H9 (cell line): ENCODE data around the gene WNT5B. TPM values are rescaled to one million over a fixed set of nuclear protein-coding genes. Genes with fewer than 3 reads are reported as not detected.

Experiments
- DNase-seq: peaks from one replicate; pipeline ENCODE4 v3.0.0-alpha.2; 2017
- H2AFZ ChIP-seq: one replicate; pipeline ENCODE4 v1.6.1; 2013; ENCODE audit warnings: mild to moderate bottlenecking, low read length, control low read depth, moderate library complexity
- H2AK5ac ChIP-seq: 2 replicates; pipeline ENCODE4 v1.6.1; 2013; ENCODE audit warnings: low read length, control low read depth, mixed read lengths; ENCODE audit not compliant: insufficient read length
- H2BK120ac ChIP-seq: one replicate; pipeline ENCODE4 v1.6.1; 2013; ENCODE audit warnings: low read depth, mild to moderate bottlenecking, low read length, control low read depth, inconsistent platforms; ENCODE audit not compliant: poor library complexity, severe bottlenecking
- H2BK12ac ChIP-seq: 2 replicates; pipeline ENCODE4 v1.6.1; 2013; ENCODE audit warnings: low read length, control low read depth, mixed read lengths, low read depth; ENCODE audit not compliant: insufficient read length
- H2BK15ac ChIP-seq: 2 replicates; pipeline ENCODE4 v1.6.1; 2013; ENCODE audit warnings: low read depth, low read length, control low read depth
- H2BK20ac ChIP-seq: one replicate; pipeline ENCODE4 v1.6.1; 2013; ENCODE audit warnings: low read depth, mild to moderate bottlenecking, low read length, control low read depth, inconsistent platforms; ENCODE audit not compliant: poor library complexity, severe bottlenecking
- H2BK5ac ChIP-seq: 2 replicates; pipeline ENCODE4 v1.6.1; 2013; ENCODE audit warnings: low read length, control low read depth, mixed read lengths; ENCODE audit not compliant: insufficient read length
- H3K14ac ChIP-seq: 2 replicates; pipeline ENCODE4 v1.6.1; 2013; ENCODE audit warnings: low read length, control low read depth; ENCODE audit not compliant: insufficient read depth
- H3K18ac ChIP-seq: 2 replicates; pipeline ENCODE4 v1.6.1; 2013; ENCODE audit warnings: low read depth, mild to moderate bottlenecking, mixed read lengths, low read length, control low read depth; ENCODE audit not compliant: insufficient read length
- H3K23ac ChIP-seq: 2 replicates; pipeline ENCODE4 v1.6.1; 2013; ENCODE audit warnings: low read length, control low read depth, mixed read lengths, low read depth; ENCODE audit not compliant: insufficient read length
- H3K23me2 ChIP-seq: 2 replicates; pipeline ENCODE4 v1.6.1; 2013; ENCODE audit warnings: low read depth, mild to moderate bottlenecking, mixed read lengths, low read length, control low read depth; ENCODE audit not compliant: insufficient read length, poor library complexity, severe bottlenecking
- H3K27ac ChIP-seq: 2 replicates; pipeline ENCODE4 v1.5.1; 2013; ENCODE audit warnings: low read length, control low read depth, mixed read lengths, low read depth; ENCODE audit not compliant: insufficient read length
- H3K27me3 ChIP-seq: 2 replicates; pipeline ENCODE4 v1.6.1; 2013; ENCODE audit warnings: low read length, control low read depth, inconsistent platforms; ENCODE audit not compliant: insufficient read depth
- H3K4ac ChIP-seq: 2 replicates; pipeline ENCODE4 v1.6.1; 2013; ENCODE audit warnings: low read depth, mild to moderate bottlenecking, control low read depth, inconsistent platforms, low read length, moderate library complexity
- H3K4me1 ChIP-seq: 2 replicates; pipeline ENCODE4 v1.6.1; 2013; ENCODE audit warnings: low read length, control low read depth, inconsistent platforms; ENCODE audit not compliant: insufficient read depth
- H3K4me2 ChIP-seq: 2 replicates; pipeline ENCODE4 v1.6.1; 2013; ENCODE audit warnings: low read length, control low read depth, mixed read lengths; ENCODE audit not compliant: insufficient read length, insufficient read depth
- H3K56ac ChIP-seq: 2 replicates; pipeline ENCODE4 v1.6.1; 2013; ENCODE audit warnings: low read depth, mild to moderate bottlenecking, mixed read lengths, low read length, control low read depth; ENCODE audit not compliant: insufficient read length
- H3K79me1 ChIP-seq: 2 replicates; pipeline ENCODE4 v1.6.1; 2013; ENCODE audit warnings: low read depth, mild to moderate bottlenecking, moderate library complexity, low read length, control low read depth, inconsistent platforms; ENCODE audit not compliant: insufficient read depth, poor library complexity, severe bottlenecking
- H3K79me2 ChIP-seq: 2 replicates; pipeline ENCODE4 v1.6.1; 2013; ENCODE audit warnings: low read length, control low read depth, inconsistent platforms; ENCODE audit not compliant: insufficient read depth
- H3K9ac ChIP-seq: 2 replicates; pipeline ENCODE4 v1.6.1; 2013; ENCODE audit warnings: low read length, control low read depth, mixed read lengths; ENCODE audit not compliant: insufficient read length; ENCODE audit errors: extremely low read depth
- H3K9me3 ChIP-seq: one replicate; pipeline ENCODE4 v1.6.1; 2013; ENCODE audit warnings: low read depth, low read length, inconsistent platforms; ENCODE audit not compliant: control insufficient read depth
- H3T11ph ChIP-seq: one replicate; pipeline ENCODE4 v1.6.1; 2013; ENCODE audit warnings: mild to moderate bottlenecking, low read length, control low read depth, inconsistent platforms
- H4K20me1 ChIP-seq: one replicate; pipeline ENCODE4 v1.6.1; 2013; ENCODE audit not compliant: control insufficient read depth, insufficient read length, insufficient read depth
- H4K5ac ChIP-seq: 2 replicates; pipeline ENCODE4 v1.6.1; 2013; ENCODE audit warnings: low read depth, mild to moderate bottlenecking, mixed read lengths, low read length, control low read depth; ENCODE audit not compliant: insufficient read length
- H4K8ac ChIP-seq: replicated peaks from 2 replicates; pipeline ENCODE4 v1.6.1; 2013; ENCODE audit warnings: low read length, control low read depth, mixed read lengths, low read depth; ENCODE audit not compliant: insufficient read length
- H4K91ac ChIP-seq: 2 replicates; pipeline ENCODE4 v1.6.1; 2013; ENCODE audit warnings: low read depth, mild to moderate bottlenecking, moderate library complexity, mixed read lengths, low read length, control low read depth; ENCODE audit not compliant: insufficient read length
- H3K27ac Mint-ChIP-seq, 3 experiments: 2 replicates in 2 of 3; 3 replicates in 1 of 3; pipeline ENCODE4 v1.8.0; 2020 to 2021; ENCODE audit warnings: mixed read lengths in 3 of 3, mild to moderate bottlenecking in 1 of 3, moderate library complexity in 1 of 3
- H3K27me3 Mint-ChIP-seq: 2 replicates; pipeline ENCODE4 v1.8.0; 2021; ENCODE audit warnings: low read depth, mild to moderate bottlenecking, moderate library complexity, mixed read lengths
- H3K36me3 Mint-ChIP-seq, 3 experiments: 2 replicates in 2 of 3; 3 replicates in 1 of 3; pipeline ENCODE4 v1.8.0; 2020 to 2021; ENCODE audit warnings: low read depth in 3 of 3, mixed read lengths in 3 of 3; ENCODE audit not compliant: insufficient read depth in 1 of 3
- H3K4me1 Mint-ChIP-seq, 2 experiments: 2 replicates each; pipeline ENCODE4 v1.8.0; 2020; ENCODE audit warnings: mixed read lengths in 2 of 2
- H3K4me3 Mint-ChIP-seq, 2 experiments: 2 replicates in 1 of 2; 3 replicates in 1 of 2; pipeline ENCODE4 v1.8.0; 2020 to 2021; ENCODE audit warnings: mild to moderate bottlenecking in 2 of 2, mixed read lengths in 2 of 2, moderate library complexity in 1 of 2
- H3K9me3 Mint-ChIP-seq, 2 experiments: 2 replicates in 1 of 2; 3 replicates in 1 of 2; pipeline ENCODE4 v1.8.0; 2020; ENCODE audit warnings: mild to moderate bottlenecking in 2 of 2, mixed read lengths in 2 of 2, moderate library complexity in 1 of 2
- WGBS: extraction: QIAGEN DNeasy Blood & Tissue Kit; methylation state at CpG from one replicate; pipeline ENCODE4 v1.1.7; 2013; ENCODE audit warnings: missing lambda C conversion rate, low lambda C conversion rate, mixed read lengths; ENCODE audit not compliant: insufficient read length; ENCODE audit errors: extremely low coverage; 5-methylcytosine and 5-hydroxymethylcytosine counted together
- total RNA-seq: library from RNA; stranded (reverse); gene quantifications from 2 replicates; pipeline ENCODE4 v1.2.1, GENCODE V29; 2021
- TF ChIP-seq, protein P1 (sequence below): fragments of 200-600 bp; sonication (generic); conservative IDR thresholded peaks from 3 replicates; pipeline ENCODE4 v1.8.0; 2021; ENCODE audit warnings: antibody characterized with exemption, mild to moderate bottlenecking

The WNT5B gene
- total RNA-seq, 1 experiment from 2014 or later: 1.5 TPM

GRCh38 chr12:1657688-1658087 is 28.7 kb downstream of the WNT5B start:
- Histone ChIP-seq H2BK15ac (no peak overlapping the region), H3K4me2 (no peak overlapping the region), H4K8ac (no peak overlapping the region), H2AFZ (no peak overlapping the region), H2BK5ac (no peak overlapping the region), H3K9ac (no peak overlapping the region), H2BK20ac (no peak overlapping the region), H3T11ph (no peak overlapping the region), H3K79me2 (no peaks in the 10 kb centered on the region), H3K9me3 (no peaks in the 10 kb centered on the region), H4K91ac (no peak overlapping the region), H3K4ac (no peak overlapping the region), H3K14ac (no peak overlapping the region), H3K27ac (no peak overlapping the region), H3K79me1 (no peaks in the 10 kb centered on the region), H3K23ac (no peak overlapping the region), H3K27me3 (peaks cover 3% of the 10 kb centered on the region; the same call in 1 of the 2 replicates), H2BK120ac (no peak overlapping the region), H3K23me2 (peaks cover 8% of the 10 kb centered on the region), H2AK5ac (no peak overlapping the region), H4K5ac (no peak overlapping the region), H4K20me1 (no peaks in the 10 kb centered on the region), H3K4me1 (no peaks in the 10 kb centered on the region), H2BK12ac (no peak overlapping the region), H3K56ac (no peak overlapping the region), H3K18ac (no peak overlapping the region)
- Mint-ChIP-seq H3K27me3 (peaks cover 43% of the 10 kb centered on the region), H3K4me1 (peaks cover 4 to 9% of the 10 kb centered on the region in 2 experiments; a peak in 3 of 4 replicates), H3K4me3 (no peak overlapping the region), H3K9me3 (no peaks in the 10 kb centered on the region), H3K27ac (no peak overlapping the region), H3K36me3 (no peaks in the 10 kb centered on the region)
- no CpG with 5 or more reads among the region's 1 CpG for WGBS
- no peak for DNase-seq
- TF ChIP-seq, protein P1, sequence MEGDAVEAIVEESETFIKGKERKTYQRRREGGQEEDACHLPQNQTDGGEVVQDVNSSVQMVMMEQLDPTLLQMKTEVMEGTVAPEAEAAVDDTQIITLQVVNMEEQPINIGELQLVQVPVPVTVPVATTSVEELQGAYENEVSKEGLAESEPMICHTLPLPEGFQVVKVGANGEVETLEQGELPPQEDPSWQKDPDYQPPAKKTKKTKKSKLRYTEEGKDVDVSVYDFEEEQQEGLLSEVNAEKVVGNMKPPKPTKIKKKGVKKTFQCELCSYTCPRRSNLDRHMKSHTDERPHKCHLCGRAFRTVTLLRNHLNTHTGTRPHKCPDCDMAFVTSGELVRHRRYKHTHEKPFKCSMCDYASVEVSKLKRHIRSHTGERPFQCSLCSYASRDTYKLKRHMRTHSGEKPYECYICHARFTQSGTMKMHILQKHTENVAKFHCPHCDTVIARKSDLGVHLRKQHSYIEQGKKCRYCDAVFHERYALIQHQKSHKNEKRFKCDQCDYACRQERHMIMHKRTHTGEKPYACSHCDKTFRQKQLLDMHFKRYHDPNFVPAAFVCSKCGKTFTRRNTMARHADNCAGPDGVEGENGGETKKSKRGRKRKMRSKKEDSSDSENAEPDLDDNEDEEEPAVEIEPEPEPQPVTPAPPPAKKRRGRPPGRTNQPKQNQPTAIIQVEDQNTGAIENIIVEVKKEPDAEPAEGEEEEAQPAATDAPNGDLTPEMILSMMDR: no peak
